Measurements from ENCODE around the gene FAHD2A. TPM values are rescaled to one million over a fixed set of nuclear protein-coding genes. Genes with fewer than 3 reads are reported as not detected.

Gene FAHD2A
- 10 to 100 TPM in 3 of 4 donors, 1 to 10 TPM in 1; 8.9 to 19.4 (median 11.8) TPM for total RNA-seq
- 10 to 100 TPM; 19.7 to 30.5 (median 27.0) TPM for polyA plus RNA-seq

- Histone ChIP-seq H3K27ac (peak within 1 kb of the TSS; percentile 82 to 92 (median 89)), H3K4me1 (peaks cover 0 to 27% (median 20%) of the 10 kb centered on the region in 4 donors), H3K36me3 (peaks cover 0 to 8% (median 0%) of the 10 kb centered on the region in 4 donors), H3K4me3 (peak within 1 kb of the TSS; percentile 73 to 98 (median 92)), H3K9me3 (no peaks in the 10 kb centered on the region), H3K27me3 (no peaks in the 10 kb centered on the region)
- TF ChIP-seq POLR2A (IDR thresholded peaks at IDR 0.05) = peak; percentile 61 to 75
- peak in 1 of 4 donors; percentile 12 for TF ChIP-seq EP300 (IDR thresholded peaks at IDR 0.05)
- TF ChIP-seq POLR2AphosphoS5 (IDR thresholded peaks at IDR 0.05) = peak; percentile 80 to 95 (median 90)
- TF ChIP-seq CTCF (IDR thresholded peaks at IDR 0.05) = no peak
- peak; percentile 98 for DNase-seq
- intact Hi-C loops (cut with DNase I) = loop anchor here (2.0 to 5.0 kb wide), 2 partner anchors 55 to 238 kb away; partner anchors contain the start of gene ZNF2
- 0 to 1% methylated on average over 64 of the region's 64 CpGs for WGBS, 2 donors
Observed at GRCh38 chr2:95402370-95403203, at the start of gene FAHD2A. TSS of gene FAHD2A (plus strand) at chr2:95402708. CDS start at chr2:95405559, 2,851 bp downstream.

DNA sequence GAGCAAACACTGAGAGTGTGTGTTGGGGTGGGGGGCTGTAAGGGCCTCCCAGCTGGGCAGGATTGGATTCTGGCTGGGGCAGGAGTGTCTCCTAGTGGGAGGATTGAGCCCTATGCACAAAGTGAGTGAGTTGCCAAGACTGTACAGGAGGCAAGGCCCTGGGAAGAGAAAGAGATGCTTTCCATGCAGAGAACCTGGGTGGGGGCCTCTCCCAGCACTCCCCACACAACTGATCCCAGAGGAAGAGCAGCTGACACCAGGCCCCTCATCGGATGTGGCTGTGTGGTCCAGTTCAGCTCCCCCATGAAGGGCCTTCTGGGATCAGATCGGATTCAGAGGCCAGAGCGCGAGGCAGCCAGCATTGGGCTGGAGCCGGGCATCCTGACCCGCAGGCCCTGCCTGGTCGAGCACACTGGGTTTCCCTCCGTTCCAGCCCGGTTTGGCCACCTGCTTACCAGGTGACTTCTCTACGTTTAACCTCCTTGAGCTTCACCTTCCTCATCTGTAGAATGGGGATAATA, 49.4 kb upstream of the FAHD2A start:
- Histone ChIP-seq H3K4me3 (no peak overlapping the region), H3K36me3 (no peaks in the 10 kb centered on the region), H3K27me3 (no peaks in the 10 kb centered on the region), H3K9me3 (no peaks in the 10 kb centered on the region), H3K27ac (no peak overlapping the region), H3K4me1 (peaks cover 0 to 5% (median 0%) of the 10 kb centered on the region in 4 donors)
- TF ChIP-seq POLR2A (IDR thresholded peaks at IDR 0.05) (no peak), EP300 (IDR thresholded peaks at IDR 0.05) (no peak), POLR2AphosphoS5 (IDR thresholded peaks at IDR 0.05) (no peak), CTCF (IDR thresholded peaks at IDR 0.05) (no peak)
- DNase-seq = peak; percentile 40
- 88 to 90% methylated on average over 10 of the region's 10 CpGs for WGBS, 2 donors
- intact Hi-C loops (cut with DNase I) = no loop called here

DNA sequence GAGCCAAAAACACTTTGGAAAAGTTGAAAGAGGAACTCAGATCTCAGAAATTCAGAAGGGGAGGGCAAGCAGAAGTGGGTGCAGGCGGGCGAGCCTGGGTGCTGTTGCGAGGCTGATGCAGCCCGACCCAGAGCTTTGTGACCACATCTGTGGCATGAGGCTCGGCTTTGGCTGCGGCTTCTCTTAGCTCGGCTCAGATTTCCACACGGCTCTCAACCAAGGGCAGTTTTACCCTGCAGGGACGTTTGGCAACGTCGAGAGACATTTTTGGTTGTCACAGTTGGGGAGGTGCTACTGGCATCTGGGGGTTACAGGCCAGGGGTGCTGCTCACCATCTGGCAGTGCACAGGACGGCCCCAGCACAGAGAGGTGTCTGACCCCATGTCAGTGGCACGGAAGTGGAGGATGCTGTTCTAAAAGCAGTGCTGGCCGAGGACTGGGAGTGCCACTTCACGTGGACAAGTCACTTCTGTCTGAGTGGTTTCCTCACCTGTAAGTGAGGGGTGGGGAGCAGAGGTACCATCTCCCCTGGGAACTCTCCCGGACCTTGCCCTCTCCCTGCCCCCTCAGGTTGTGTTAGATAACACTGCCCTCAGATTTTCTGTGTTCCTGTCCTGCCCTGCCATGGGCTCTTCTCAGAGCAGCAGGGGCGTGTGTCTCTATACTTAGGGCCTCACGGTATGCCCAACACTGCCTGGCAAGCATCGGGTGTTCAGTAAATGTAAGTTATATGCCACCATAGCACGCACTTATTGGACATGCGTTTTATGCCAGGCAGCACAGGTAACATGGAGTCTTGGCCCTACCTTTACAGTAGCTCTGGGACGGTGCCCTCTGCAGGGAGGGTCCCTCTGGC, 48.7 kb upstream of the FAHD2A start:
- 77 to 84% methylated on average over 22 of the region's 22 CpGs for WGBS, 2 donors
- DNase-seq = peak; percentile 55
- intact Hi-C loops (cut with DNase I) = no loop called here

More for the DNA sequence above, 48.7 kb upstream of the FAHD2A start:
- Histone ChIP-seq H3K4me1 (no peaks in the 10 kb centered on the region), H3K27ac (no peak overlapping the region), H3K27me3 (no peaks in the 10 kb centered on the region), H3K36me3 (no peaks in the 10 kb centered on the region), H3K4me3 (no peak overlapping the region), H3K9me3 (no peaks in the 10 kb centered on the region)
- TF ChIP-seq CTCF (IDR thresholded peaks at IDR 0.05) = no peak
- TF ChIP-seq POLR2AphosphoS5 (IDR thresholded peaks at IDR 0.05) = no peak
- no peak for TF ChIP-seq POLR2A (IDR thresholded peaks at IDR 0.05)
- TF ChIP-seq EP300 (IDR thresholded peaks at IDR 0.05) = no peak
